ENCODE measurements around the gene GPR34.
"Not testable (repeated sequence)": the region's sequence is repeated elsewhere in the genome, so short reads cannot be mapped to it uniquely, and the experiment has no call there.

The GPR34 gene, protein sequence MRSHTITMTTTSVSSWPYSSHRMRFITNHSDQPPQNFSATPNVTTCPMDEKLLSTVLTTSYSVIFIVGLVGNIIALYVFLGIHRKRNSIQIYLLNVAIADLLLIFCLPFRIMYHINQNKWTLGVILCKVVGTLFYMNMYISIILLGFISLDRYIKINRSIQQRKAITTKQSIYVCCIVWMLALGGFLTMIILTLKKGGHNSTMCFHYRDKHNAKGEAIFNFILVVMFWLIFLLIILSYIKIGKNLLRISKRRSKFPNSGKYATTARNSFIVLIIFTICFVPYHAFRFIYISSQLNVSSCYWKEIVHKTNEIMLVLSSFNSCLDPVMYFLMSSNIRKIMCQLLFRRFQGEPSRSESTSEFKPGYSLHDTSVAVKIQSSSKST

DNA sequence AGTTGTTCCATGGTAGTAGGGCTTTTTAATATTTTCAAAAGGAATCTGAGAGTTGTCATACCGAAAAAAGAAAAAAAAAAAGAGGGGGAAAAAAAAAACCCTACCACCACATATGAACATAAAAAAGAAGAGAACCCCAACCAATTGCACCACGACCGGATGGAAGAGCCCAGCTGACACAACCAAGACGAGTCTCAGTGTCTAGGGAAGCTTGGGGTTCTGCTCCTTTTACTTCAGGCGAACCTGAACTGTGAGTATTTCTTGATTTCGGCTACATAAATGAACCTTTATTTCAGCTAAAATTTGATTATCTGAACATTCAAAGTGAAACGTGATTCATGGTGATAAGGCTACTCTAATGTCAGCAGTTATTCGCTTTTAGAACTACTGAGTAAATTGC, at the start of gene GPR34:
Gene GPR34 (plus strand): TSS at position 139 of the 400 bp plus-strand sequence. CDS start 6,661 bp downstream, outside the sequence.
- DNase-seq (ENCODE audit: low read depth): no peak

DNA sequence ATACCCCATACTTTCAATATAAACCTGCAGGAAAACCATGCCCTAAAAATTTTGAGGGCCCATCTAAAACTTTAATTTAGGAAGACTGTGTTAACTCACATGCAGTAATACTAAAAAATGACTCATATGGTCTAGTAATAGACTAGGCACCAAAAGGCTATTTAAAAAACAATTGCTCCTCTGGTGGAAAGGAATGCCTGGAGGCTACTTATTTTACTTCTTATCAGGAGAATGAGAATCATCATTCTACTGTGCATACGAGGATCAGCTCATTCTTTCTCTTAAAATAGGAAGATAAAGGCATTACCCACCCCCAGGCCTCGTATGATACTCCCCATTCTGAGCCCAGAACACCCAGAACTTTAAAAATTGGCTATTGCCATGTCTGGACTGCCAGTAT, 42.6 kb upstream of the GPR34 start:
- not testable (repeated sequence) for DNase-seq (ENCODE audit: low read depth)

DNA sequence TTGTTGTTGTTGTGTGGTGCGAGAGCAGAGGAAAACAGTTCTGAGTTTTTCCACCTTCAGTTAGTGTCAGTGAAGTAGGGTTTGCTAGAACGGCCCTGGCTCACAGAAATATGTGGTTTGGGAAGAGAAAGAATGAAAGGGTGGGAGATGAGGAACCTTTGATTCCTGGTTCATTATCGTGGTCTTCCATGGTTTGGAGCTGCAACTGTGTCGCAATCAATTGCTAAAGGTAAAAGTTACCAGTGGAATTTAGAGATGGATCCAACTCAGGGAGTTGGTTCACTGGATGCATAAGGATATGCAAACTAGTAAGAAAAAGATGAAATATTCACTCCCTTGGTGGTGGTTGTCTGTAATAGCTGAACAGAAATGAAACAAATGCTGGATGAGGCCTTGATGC, 35.6 kb upstream of the GPR34 start:
- DNase-seq (ENCODE audit: low read depth): no peak

DNA sequence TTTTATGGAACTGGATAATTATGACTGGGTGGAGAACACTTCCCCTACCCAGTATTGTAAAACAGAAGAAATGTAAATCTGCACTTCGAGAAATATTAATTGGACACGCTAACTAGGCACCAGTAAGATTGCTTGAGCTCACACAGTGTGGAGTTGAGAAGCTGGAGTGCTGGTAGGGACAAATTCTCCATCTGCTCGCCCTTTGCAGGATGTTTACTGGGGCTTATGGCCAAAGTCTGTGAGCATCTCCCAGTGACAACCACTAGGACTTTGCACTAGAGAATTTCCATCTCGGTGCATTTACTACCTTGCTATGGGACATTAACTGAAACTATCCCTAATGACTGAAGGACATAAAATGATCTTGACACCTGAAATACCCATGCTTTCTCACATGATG, 33.7 kb upstream of the GPR34 start:
- no peak for DNase-seq (ENCODE audit: low read depth)

DNA sequence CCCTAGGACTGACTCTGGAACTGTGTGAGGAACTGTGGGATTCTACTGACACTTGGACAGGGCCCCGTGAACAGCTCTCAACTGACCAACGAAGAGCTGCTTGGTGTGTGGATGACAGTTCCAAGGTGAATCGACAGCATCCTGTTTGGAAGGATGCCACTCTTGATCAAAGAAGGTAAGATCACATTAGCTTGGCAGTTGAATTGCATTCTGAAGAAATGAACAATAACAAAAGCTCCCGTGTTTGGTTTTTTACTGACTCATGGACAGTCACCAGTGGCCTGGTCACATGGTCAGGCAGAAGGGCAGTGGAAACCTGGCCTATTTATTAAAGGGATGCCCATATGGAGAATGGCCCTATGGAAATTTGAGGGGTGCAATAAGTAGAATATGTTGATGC, 33.1 kb upstream of the GPR34 start:
- no peak for DNase-seq (ENCODE audit: low read depth)

DNA sequence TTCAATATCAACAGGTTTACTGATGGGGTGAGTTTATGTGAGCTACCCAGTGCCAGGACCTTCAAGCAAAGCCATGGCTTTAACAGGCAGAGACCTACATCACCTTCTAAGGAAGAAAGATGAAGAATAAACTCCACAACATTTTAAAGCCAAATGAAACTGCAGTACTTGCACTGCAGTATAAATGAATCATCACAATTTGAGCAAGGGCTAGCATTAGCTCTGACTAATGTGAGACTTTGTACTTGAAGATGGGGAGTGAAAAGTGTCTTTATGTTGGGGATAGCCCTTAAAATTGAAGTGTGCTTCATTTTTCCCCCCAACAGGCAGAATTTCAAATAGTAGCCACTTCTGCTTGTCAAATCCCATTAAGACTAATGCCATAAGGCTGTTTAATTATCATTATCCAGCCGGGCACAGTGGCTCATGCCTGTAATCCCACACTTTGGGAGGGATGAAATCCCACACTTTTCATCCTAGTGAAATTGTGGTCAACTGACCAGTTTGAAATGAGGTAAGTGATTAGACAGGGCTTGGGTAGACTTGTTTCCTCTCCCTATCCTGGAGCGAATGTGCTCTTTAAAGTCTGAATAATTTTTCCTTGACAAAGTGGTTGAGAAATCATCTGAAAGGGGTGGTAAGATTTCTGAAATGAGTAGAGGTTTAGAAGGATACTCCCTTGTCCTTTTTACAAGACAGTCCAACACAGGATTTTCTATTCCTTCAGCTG, 27.2 kb upstream of the GPR34 start:
- no peak for DNase-seq (ENCODE audit: low read depth)

DNA sequence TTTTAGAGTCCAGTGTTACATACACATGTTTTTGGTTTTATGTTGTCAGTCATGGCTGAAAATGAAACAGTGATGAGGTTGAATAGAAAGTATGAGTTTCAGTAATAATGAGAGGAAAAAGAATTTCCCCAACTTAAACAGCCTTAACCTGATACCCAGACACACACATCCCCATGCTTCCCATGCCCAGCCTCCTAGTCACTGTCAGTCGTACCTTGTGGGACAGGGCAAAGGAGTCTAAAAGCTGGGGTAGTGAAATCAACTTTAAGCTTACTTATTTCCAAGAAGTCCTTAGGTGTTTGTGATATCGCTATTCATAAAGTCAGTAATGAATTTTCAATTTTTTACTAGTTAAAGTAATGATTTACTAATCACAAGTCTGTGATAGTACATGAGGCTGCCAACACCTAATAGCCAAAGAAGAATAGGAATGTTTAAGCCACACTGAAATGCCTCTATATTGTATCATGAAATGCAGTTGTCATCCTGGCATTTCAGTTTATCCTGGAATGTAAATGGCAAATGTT, 24.3 kb upstream of the GPR34 start:
- DNase-seq (ENCODE audit: low read depth): no peak

DNA sequence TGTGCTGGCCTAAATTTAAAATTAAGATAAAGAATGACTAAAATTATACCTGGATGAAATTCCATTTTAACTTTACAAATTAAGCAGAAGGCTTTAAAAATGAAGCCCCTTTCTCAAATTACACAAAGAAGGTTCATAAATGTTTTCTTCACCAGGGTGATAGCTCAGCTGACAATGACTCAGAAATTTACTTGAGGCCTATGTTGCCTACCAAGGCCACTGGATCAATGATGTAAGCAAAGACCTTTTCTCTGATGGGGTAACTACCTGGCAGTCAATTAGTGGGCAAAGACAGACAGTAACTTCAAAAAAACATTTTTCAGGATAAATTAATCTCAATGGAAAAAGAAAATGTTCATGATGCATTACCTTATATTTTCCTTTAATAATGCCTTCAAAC, 23.9 kb upstream of the GPR34 start:
- DNase-seq (ENCODE audit: low read depth): no peak

DNA sequence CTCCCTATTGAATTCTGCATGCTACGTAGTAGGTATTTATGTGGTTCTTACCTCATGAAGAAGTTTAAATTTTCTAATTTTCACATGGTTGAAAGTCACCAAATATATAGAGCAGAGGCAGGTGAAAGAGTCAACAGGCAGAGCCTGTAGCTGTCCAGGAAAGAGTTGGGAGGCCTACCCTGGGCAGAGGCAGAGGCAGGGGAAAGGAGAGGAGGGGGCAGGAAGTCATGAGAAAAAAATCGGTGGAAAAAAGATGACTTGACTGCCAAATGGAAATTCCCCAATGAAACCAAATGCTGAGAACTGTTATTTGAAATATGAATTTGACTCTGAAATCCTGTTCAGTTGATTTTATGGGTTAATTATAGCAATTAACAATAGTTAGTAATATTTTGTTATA, 23.1 kb upstream of the GPR34 start:
- no peak for DNase-seq (ENCODE audit: low read depth)

DNA sequence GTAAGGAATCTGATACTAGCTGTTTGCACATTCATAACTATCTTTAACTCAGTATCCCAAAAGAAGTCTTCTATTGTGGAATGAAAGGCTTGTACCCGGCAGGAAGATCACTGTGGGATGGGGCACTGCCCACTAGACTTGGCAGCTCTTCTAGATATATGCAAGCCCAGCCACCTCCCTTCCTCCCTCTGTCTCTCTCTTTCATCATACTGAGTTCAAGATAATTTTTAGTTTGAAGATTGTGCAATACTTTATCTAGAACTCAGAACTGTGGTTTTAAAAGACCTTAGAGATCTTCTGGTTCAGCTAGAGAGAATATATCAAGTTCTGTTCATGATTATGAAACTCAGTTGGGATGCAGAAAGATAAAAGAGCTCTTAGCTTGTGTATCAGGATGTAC, 22.5 kb upstream of the GPR34 start:
- DNase-seq (ENCODE audit: low read depth): no peak

DNA sequence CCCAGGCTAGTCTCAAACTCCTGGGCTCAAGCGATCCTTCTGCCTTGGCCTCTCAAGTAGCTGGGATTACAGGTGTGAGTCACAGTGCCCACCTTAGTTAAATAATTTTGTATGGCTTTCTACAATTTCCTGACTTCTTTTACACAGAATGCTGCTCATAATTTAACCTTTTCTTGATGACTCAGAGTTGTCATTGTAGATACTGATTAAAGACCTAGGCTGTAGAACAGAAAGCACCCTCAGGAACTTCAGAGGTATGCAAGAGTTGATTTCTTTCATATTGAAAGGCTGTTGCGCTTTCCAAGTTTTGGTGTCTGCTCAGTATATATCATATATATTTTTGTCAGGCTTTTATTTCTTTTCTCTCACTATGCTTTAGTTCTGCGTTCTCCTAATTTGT, 21.1 kb upstream of the GPR34 start:
- DNase-seq (ENCODE audit: low read depth): no peak

DNA sequence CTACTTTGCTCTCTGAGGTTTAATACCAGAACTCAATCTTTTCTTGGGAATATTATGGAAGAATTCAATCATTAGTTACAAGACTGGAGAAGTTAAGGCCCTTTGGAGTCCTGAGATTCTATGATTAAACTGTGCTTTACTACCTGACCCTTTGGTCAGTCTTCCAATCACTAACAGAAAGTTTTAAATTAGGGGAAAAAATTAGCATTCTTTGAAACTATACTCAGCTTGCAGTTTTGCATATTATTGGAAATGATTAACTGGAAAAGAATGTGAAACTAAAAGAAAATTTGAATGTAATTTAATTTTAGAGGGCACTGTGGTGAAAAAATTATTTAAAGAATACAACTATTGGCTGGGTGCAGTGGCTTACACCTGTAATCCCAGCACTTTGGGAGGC, 18.7 kb upstream of the GPR34 start:
- no peak for DNase-seq (ENCODE audit: low read depth)

DNA sequence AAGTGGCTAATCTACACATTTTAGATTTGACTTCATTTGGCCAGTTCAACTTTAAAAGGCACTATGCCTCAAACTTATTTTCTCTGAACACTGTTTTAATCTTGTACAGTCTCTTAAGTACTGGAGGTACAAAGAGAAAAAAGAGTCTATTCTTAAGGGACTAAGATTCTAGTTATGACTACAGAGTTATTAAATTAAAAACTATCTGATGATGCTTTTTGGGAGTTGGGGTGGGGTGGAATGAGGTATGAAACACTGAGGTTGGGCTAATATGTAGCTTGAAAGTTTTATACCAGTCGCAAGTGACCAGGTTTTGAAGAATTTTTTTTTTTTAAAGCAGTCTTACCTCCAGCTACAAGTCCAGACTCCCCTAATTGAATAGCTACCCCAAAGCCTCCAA, 17.7 kb upstream of the GPR34 start:
- DNase-seq (ENCODE audit: low read depth): no peak

DNA sequence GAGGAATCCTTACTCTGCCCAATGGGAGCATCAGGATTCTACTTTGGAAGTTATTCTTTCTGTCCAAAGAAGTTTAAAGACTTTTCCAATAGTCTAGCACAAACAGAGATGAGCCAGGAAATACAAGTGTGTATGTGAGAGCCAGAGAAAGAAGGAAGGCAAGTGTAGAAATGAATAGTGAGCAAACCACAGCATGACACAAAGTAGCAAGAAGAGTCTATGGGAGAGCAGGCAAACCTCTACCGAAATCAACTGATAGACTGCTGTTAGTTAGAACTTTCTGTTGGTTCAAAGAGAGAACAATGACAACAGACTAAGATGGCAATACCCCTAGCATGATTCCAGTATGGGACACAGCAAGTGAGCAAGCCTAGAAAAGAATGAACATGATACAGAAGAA, 16.1 kb upstream of the GPR34 start:
- no peak for DNase-seq (ENCODE audit: low read depth)

DNA sequence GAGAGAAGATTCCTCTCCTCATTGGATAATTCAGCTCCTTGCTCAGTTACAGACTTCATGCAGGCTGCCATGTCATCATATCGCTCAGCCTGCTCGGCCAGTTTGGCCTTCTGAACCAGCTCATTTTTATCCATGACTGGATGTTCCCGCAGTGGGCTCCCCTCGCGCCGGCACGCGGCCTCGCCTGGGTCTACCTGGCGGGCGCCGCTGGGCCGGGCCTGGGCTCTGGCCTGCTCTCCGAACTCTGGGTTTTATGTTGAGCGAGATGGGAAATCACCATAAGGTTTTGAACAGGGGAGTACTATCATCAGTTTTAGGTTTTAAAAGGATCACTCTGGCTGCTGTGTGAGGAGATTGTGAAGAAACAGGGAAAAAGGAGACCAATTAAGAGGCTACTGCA, 12.4 kb upstream of the GPR34 start:
- DNase-seq (ENCODE audit: low read depth): not testable (repeated sequence)

DNA sequence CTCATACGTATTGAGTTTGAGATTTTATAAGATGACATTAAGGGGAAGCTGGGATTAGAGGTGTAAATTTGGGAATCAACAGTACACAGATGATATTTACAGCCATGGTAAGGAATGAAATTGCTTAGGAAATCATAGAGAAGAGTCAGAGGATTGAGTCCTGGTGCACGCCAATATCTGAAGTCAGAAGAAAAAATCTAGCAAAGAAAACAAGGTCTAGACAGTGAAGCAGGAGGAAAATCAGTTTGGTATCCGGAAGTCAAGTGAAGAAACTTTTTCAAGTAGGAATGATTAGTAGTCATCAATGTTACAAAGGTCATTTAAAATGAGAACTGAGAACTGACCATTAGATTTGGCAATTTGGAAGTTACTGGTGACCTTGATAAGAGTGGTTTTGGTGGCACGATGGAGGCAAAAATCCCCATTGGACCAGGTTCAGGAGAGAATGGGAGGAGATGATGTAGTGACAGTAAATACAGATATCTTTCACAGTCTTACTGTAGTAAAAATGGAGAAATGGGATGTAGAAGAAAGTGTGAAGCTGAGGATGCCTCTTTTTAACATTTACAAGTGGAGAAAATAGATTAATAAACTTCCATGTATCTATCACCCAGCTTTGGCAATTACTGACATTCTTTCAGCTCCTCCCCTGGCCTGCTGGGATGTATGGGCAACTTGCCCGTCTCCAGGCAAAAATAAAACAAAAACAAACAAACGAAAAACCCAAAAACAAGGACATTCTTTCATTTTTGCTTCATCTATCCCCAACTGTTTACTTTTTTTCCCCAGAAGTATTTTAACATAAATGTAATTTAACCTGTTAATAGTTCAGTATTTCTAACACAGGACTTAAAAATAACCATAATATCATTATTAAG, 11.4 kb upstream of the GPR34 start:
- no peak for DNase-seq (ENCODE audit: low read depth)

DNA sequence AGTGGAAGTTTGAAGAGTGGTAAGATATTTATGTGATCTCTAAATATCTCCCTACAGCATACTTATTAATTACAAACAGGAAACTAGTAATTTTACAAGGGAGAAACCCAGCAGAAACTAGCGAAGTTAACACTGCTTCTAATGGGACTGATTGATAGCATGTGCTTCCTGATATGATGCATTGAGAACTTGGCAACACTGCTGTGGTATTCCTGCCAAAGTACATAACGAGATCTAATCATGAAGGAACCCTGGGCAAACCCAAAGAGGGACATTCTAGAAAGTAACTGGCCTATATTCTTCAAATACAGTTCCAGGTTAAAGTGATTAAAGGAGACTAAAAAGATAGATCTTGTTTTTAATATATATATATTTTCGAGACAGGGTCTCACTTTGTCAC, 4.6 kb upstream of the GPR34 start:
- DNase-seq (ENCODE audit: low read depth): no peak

DNA sequence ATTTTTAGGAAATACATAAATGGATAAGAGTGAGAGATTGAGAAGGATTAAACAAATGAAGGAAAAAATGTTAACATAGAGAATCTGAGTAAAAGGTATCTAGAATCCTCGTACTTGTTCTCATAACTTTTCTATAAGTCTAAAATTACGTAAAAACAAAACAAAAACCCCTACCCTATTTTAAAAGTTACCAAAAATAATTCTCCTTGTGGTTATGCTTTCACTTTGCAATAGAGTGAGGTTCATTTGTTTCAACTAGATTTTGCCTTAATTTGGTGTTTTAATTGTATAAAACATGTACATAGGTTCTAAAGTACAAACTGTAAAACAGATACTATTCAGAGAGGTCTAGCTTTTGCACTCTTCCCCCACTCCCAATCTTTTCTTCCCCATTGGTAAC, 3.8 kb upstream of the GPR34 start:
- no peak for DNase-seq (ENCODE audit: low read depth)

DNA sequence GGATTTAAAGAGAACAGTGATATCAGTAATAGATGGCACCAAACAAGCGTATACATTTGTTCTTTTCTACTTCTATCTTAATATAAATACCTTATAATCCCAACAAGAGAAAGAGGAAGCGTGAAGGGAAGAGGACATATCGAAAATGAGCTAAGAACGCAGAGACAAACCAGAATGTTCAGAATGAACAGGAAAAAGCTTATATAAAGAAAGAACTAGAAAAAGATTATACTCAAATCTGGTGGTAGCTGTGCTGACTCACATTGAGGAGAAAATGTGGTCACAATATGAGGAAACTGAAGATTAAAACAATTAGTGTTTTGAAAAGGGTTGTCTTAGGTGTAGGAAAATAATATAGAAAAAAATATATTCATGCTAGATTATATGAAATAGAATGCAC, 2.0 kb upstream of the GPR34 start:
- no peak for DNase-seq (ENCODE audit: low read depth)

DNA sequence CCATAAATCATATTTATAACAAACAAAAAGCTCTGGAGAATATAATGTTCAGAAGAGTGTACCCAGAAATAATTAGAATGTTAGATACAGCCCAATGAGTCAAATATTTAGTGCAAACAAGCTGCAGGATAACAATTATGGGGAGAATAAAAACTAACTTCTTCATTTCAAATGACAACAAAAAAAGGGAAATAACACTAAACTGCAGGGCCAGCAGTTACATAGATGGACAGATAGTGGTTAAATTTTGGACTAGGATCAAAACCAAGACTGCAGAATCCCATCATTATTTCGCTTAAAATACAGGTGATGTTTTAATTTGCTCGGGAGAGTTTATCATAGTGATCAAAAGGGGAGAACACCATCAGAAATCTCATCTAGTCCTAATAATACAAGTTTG, 617 bp upstream of the GPR34 start:
- DNase-seq (ENCODE audit: low read depth): no peak

DNA sequence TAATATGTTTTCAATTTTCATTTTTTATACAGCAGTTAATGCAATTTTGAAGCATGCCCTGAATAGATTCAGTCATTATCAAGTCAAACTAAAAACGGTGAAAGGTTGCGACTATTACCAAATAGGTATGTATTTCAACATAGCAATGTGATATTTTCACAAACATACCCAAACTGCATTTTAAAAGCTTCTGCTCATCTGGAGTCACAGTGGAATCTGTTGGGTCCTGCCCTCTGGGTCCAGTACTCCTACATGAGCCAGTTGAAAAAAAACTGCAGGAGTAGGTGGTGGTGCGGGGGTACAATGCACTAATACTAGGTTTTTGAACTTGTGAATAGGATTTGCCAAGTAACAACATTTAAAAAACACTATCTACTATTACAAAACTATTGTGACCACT, 938 bp downstream of the GPR34 start:
- no peak for DNase-seq (ENCODE audit: low read depth)

DNA sequence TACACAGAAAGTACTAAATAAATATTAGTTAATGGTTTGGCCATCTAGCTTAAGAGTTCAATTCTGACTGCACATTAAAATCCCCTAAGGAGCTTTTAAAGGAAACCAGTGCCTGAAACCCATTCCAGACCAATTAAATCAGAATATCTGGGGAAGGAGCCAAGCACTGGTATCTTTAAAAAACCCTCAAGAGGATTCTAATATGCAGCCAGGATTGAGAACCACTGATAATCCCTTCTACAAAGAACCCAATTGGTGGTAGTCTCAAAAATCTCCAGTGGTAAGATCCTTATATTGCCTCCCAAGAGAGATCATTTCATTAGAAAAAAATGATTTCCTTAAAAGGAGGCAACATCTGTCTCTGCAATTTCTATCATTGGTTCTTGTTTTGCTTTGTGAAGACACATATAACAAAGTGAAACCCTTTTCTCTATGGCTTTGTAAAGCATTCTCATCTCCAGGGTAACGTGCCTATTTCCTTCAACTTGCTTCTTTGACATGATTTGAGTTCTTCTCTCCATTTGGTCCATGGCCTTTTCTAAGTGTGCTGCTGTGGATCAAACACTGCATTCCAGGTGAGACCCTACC, 3.5 kb downstream of the GPR34 start:
- no peak for DNase-seq (ENCODE audit: low read depth)

Measured in stimulated activated CD8-positive, alpha-beta memory T cell treated with anti-CD3 and anti-CD28 coated beads, Interleukin-4, amount 100 ng/mL, for 24 hours (primary cell).